Fibroblast of peridontal ligament (primary cell): Measurements from ENCODE around the gene KIF5C.
A peak's percentile ranks its signal among the peaks of the same experiment; 100 is the strongest.

Experiments used
- DNase-seq: peaks from one replicate; pipeline ENCODE4 v3.0.0-alpha.2; 2010; ENCODE audit errors: extremely low read depth

KIF5C gene

GRCh38 chr2:149075853-149076252 is 200.8 kb downstream of the KIF5C start:
- DNase-seq = peak; percentile 46
